Osteoblast (primary cell): ENCODE data around the gene TMEM178B. TPM values are rescaled to one million over a fixed set of nuclear protein-coding genes. Genes with fewer than 3 reads are reported as not detected.

Experiments
- DNase-seq: peaks from one replicate; pipeline ENCODE4 v3.0.0; 2011; ENCODE audit warnings: low spot score, mixed read lengths; ENCODE audit not compliant: insufficient read length; ENCODE audit errors: missing footprints
- H2AFZ ChIP-seq: 2 replicates; pipeline ENCODE4 v1.6.0; 2011; ENCODE audit warnings: mild to moderate bottlenecking, low read length
- H3K27ac ChIP-seq: 2 replicates; pipeline ENCODE4 v1.5.1; 2011; ENCODE audit warnings: mild to moderate bottlenecking, low read depth, low read length, moderate library complexity
- H3K27me3 ChIP-seq: 2 replicates; pipeline ENCODE4 v1.6.0; 2012; ENCODE audit warnings: mild to moderate bottlenecking, control low read depth, inconsistent platforms, low read length, moderate library complexity; ENCODE audit not compliant: insufficient read depth
- H3K36me3 ChIP-seq: 2 replicates; pipeline ENCODE4 v1.5.1; 2011; ENCODE audit warnings: mild to moderate bottlenecking, low read length, control low read depth, moderate library complexity; ENCODE audit not compliant: insufficient read depth
- H3K4me1 ChIP-seq: 2 replicates; pipeline ENCODE4 v1.5.1; 2011; ENCODE audit warnings: mild to moderate bottlenecking, low read length, control low read depth, moderate library complexity; ENCODE audit not compliant: insufficient read depth
- H3K4me2 ChIP-seq: 2 replicates; pipeline ENCODE4 v1.6.0; 2011; ENCODE audit warnings: mild to moderate bottlenecking, low read length; ENCODE audit not compliant: insufficient read depth
- H3K4me3 ChIP-seq: fragments of 200-600 bp; sonication (generic); 3 replicates; pipeline ENCODE4 v1.5.1; 2012; ENCODE audit warnings: mild to moderate bottlenecking, low read length, inconsistent platforms; ENCODE audit not compliant: insufficient read depth
- H3K79me2 ChIP-seq: 2 replicates; pipeline ENCODE4 v1.6.0; 2012; ENCODE audit warnings: mild to moderate bottlenecking, low read length, control low read depth, inconsistent platforms; ENCODE audit not compliant: insufficient read depth
- H3K9me3 ChIP-seq: 2 replicates; pipeline ENCODE4 v1.5.1; 2011; ENCODE audit warnings: low read depth, low read length, control low read depth
- H4K20me1 ChIP-seq: 2 replicates; pipeline ENCODE4 v1.6.0; 2012; ENCODE audit warnings: mild to moderate bottlenecking, low read length, control low read depth; ENCODE audit not compliant: insufficient read depth
- total RNA-seq: library from RNA; depleted of rRNA; stranded (reverse); fragments of >200 nt; gene quantifications from 2 replicates; pipeline ENCODE4 v1.2.3, GENCODE V29; 2012
- TF ChIP-seq, protein P1 (sequence below): IDR thresholded peaks from 2 replicates; pipeline ENCODE4 v1.5.1; 2011; ENCODE audit warnings: mild to moderate bottlenecking, low read depth, low read length, moderate library complexity; ENCODE audit errors: extremely low read depth

TMEM178B gene
- total RNA-seq, 1 donor: 1.1 TPM

GRCh38 chr7:141359262-141359661, 285.4 kb downstream of the TMEM178B start:
- Histone ChIP-seq H3K9me3 (no peaks in the 10 kb centered on the region), H3K27me3 (no peaks in the 10 kb centered on the region)
- DNase-seq: no peak

GRCh38 chr7:141359740-141360415, 286.0 kb downstream of the TMEM178B start:
- Histone ChIP-seq H3K79me2 (no peaks in the 10 kb centered on the region), H3K36me3 (no peaks in the 10 kb centered on the region), H3K4me2 (no peak overlapping the region), H3K4me1 (peaks cover 28% of the 10 kb centered on the region), H3K9me3 (no peaks in the 10 kb centered on the region), H2AFZ (no peak overlapping the region), H3K4me3 (no peak overlapping the region), H4K20me1 (no peaks in the 10 kb centered on the region), H3K27me3 (no peaks in the 10 kb centered on the region), H3K27ac (no peak overlapping the region)
- no peak for DNase-seq
- TF ChIP-seq, protein P1, sequence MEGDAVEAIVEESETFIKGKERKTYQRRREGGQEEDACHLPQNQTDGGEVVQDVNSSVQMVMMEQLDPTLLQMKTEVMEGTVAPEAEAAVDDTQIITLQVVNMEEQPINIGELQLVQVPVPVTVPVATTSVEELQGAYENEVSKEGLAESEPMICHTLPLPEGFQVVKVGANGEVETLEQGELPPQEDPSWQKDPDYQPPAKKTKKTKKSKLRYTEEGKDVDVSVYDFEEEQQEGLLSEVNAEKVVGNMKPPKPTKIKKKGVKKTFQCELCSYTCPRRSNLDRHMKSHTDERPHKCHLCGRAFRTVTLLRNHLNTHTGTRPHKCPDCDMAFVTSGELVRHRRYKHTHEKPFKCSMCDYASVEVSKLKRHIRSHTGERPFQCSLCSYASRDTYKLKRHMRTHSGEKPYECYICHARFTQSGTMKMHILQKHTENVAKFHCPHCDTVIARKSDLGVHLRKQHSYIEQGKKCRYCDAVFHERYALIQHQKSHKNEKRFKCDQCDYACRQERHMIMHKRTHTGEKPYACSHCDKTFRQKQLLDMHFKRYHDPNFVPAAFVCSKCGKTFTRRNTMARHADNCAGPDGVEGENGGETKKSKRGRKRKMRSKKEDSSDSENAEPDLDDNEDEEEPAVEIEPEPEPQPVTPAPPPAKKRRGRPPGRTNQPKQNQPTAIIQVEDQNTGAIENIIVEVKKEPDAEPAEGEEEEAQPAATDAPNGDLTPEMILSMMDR: no peak

More at GRCh38 chr7:141359262-141359661, 285.4 kb downstream of the TMEM178B start:
- TF ChIP-seq, protein P1: no peak
- no peak overlapping the region for H3K4me2 ChIP-seq
- H3K4me1 ChIP-seq: peaks cover 34% of the 10 kb centered on the region
- no peak overlapping the region for H3K4me3 ChIP-seq
- no peak overlapping the region for H2AFZ ChIP-seq
- H3K79me2 ChIP-seq: no peaks in the 10 kb centered on the region
- no peaks in the 10 kb centered on the region for H4K20me1 ChIP-seq
- H3K27ac ChIP-seq: no peak overlapping the region
- H3K36me3 ChIP-seq: no peaks in the 10 kb centered on the region

DNA sequence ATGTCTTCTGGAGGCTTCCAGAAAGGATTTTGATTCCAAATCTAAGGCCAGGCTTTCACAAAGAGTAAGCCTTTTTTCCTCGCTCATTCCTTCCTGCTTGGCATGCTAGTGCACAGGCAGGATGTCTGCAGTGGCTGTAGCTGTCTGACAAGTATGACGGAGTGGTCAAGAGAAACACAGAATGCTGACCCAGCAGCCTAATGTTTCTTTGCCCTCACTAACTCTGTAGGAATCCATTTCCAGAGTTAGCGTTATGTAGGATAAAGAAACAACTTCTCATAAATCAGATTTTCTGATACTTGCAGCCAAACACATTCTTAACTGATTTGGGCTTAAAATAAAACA, 286.5 kb downstream of the TMEM178B start:
- H3K36me3 ChIP-seq: no peaks in the 10 kb centered on the region
- no peak overlapping the region for H3K27ac ChIP-seq
- H3K27me3 ChIP-seq: no peaks in the 10 kb centered on the region
- no peak overlapping the region for H2AFZ ChIP-seq
- TF ChIP-seq, protein P1: no peak
- DNase-seq: no peak
- no peaks in the 10 kb centered on the region for H3K79me2 ChIP-seq
- H4K20me1 ChIP-seq: no peaks in the 10 kb centered on the region
- H3K4me2 ChIP-seq: no peak overlapping the region
- no peaks in the 10 kb centered on the region for H3K9me3 ChIP-seq
- no peak overlapping the region for H3K4me3 ChIP-seq
- peaks cover 22% of the 10 kb centered on the region for H3K4me1 ChIP-seq

DNA sequence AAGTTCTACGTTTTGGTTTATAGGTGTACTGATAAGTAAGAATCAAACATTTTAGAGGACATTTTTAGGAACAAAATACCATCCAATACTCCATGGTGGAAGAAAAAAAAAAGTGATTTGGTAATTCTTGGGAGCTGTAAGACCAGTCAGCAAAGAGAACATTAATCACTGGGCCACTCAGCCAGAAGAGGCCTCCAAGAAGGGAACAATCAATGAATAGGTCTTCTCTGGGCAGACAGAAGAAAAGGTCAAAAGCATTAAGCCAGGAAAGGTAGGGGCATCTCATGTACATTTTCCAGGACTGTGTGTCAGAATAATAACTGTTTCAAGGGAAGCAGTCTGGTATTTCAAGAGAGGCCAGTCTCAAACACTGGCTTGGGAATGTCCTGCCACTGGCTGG, 286.9 kb downstream of the TMEM178B start:
- H3K9me3 ChIP-seq: no peaks in the 10 kb centered on the region
- TF ChIP-seq, protein P1: no peak
- no peak overlapping the region for H3K4me2 ChIP-seq
- no peaks in the 10 kb centered on the region for H3K27me3 ChIP-seq
- peaks cover 19% of the 10 kb centered on the region for H3K4me1 ChIP-seq
- no peak overlapping the region for H3K27ac ChIP-seq
- no peaks in the 10 kb centered on the region for H3K79me2 ChIP-seq
- no peak for DNase-seq
- H3K36me3 ChIP-seq: no peaks in the 10 kb centered on the region
- H3K4me3 ChIP-seq: no peak overlapping the region
- no peaks in the 10 kb centered on the region for H4K20me1 ChIP-seq
- no peak overlapping the region for H2AFZ ChIP-seq
